ENCODE data around the gene HPSE2.

HPSE2 gene

DNA sequence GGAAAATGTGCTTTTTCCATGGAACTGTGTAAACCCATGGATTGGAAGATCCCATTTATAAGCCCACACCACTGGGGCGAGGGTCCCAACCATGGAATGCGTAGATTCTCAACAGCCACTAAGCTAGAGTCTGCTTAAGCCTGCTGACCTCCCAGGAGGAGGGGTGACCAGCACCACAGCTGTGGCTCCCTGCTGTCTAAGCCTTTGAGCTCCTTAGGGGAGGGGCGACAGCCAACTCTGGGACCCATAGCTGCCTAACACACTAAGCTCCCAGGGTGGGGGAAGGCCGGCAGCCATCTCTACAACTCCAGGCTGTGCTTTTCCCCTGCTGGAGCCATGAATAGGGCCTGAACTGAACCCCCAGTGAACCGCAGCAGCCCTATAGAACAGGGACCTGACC is 539.1 kb downstream of the HPSE2 start:
- no peak for DNase-seq (ENCODE audit: low read depth in 3 of 3, low spot score in 1 of 3)

DNA sequence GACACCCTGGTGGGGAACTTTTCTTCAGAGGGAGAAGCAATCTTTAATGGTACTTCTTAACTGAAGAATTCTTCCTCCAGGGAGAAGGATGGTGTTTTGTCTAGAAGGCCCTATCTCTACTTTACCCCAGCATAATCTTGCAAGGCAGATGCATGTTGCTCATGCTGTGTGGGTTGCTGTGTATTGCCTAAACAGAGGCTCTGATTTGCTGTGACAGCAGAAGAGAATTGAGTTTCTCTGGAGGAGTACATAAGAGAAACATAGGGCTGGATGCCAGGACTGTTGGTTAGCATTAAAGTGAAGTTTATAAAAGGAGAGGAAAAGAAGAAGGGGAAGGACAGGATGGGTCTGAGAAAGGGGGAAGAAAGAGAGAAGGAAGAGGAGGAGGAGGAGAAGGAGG is 540.8 kb downstream of the HPSE2 start:
- DNase-seq (ENCODE audit: low read depth in 3 of 3, low spot score in 1 of 3), result no peak

GRCh38 chr10:98694014-98694413 is 541.6 kb downstream of the HPSE2 start:
- DNase-seq (ENCODE audit: low read depth in 3 of 3, low spot score in 1 of 3), result no peak

DNA sequence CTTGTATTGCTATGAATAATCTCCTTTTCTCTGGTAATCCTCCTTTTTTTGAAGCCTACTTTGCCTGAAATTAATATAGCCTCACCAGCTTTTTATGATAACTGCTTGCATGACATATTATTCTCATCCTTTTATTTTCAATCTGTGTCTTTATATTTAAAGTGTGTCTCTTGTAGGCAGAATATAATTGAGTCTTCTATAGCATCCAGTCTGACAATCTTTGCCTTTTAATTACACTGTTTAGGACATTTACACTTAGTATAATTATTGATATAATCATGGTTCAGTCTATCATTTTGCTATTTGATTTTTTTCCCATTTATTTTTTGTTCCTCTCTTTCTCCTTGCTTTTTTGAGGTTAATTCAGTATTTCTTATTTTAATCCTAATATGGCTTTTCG is 548.0 kb downstream of the HPSE2 start:
- DNase-seq (ENCODE audit: low read depth in 3 of 3, low spot score in 1 of 3), result no peak

DNA sequence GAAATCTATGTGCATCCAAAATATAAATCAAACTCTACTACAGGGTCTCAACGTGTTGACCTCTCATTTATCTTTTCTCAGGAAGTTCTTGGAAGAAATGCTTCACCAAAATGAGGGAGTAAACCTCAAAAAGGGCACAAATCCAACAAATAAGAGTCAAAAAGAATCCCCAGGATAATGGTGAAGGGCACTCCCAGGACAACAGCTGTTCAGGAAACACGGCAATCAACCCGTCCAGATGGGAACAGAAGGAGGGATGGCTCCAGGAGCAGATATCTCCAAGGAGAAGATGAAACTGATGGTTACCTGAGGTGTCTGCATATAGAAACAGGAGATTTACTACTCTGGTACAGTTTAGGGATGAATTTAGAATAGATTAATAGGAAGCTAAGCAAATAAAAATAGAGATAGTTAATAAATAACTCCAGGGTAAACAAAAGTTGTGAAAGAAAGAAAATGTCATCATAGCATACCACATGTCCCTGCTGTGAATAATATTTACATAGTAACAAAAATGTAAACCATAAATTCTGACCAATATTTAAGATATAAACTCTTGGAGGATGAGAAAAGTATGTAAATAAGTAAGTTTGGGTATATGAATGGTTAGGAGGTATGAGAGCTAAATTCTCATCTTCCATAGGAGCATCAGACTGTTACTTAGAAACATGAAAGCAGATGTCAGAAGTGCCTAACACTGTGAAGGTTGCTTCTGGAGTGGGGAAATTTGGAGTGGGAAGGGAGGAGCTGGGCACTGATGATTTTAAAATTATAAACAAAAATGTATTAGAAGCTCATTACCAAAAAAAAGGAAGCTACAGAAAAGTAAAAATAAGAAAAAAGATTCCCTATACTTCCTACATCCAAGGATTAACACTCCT is 551.4 kb downstream of the HPSE2 start:
- DNase-seq (ENCODE audit: low read depth in 3 of 3, low spot score in 1 of 3), result no peak

GRCh38 chr10:98676895-98677294 is 558.8 kb downstream of the HPSE2 start:
- no peak for DNase-seq (ENCODE audit: low read depth in 3 of 3, low spot score in 1 of 3)

GRCh38 chr10:98675902-98676301 is 559.8 kb downstream of the HPSE2 start:
- DNase-seq (ENCODE audit: low read depth in 3 of 3, low spot score in 1 of 3), result no peak

DNA sequence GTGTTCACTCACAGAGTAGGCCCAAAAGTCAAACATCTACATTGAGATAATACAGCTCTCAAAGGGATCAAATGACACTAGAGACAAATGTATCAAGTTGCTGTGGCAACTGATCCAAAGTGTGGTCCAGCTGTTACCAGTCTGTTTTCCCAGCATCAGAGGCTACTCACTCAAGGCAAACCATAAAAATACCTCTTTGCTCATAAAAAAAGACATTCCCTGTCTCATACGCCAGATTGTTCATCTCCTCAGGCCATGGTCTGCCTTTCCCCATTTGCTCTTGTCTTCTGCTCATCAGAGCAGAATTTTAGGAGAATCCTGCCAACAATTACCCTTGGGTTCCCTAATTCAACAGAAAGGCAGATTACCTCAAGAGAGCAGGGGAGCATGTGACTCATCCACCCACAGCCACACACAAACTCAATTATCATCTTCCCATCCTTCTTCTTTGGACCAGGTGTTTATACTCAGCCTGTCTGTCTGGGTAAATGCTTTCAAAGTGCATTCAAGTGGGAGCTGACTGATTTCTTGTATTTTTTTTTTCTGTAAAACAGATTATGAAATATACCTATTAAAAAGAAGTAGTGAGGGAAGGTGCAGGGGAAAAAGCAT is 562.4 kb downstream of the HPSE2 start:
- no peak for DNase-seq (ENCODE audit: low read depth in 3 of 3, low spot score in 1 of 3)

- DNase-seq (ENCODE audit: low read depth in 3 of 3, low spot score in 1 of 3), result no peak
Observed at GRCh38 chr10:98667081-98667480, 568.6 kb downstream of the HPSE2 start.

DNA sequence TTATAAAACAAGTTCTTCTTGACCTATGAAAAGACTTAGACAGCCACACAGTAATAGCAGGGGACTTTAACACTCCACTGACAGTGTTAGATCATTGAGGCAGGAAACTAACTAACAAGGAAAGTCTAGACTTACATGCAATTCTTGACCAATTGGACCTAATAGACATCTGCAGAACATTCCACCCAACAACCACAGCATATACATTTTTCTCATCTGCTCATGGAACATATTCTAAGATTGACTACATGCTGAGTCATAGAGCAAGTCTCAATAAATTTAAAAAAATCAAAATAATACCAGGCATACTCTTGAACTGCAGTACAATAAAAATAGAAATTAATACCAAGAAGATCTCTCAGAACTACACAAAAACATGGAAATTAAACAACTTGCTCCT is 569.4 kb downstream of the HPSE2 start:
- DNase-seq (ENCODE audit: low read depth in 3 of 3, low spot score in 1 of 3), result no peak

GRCh38 chr10:98664329-98665042 is 571.2 kb downstream of the HPSE2 start:
- peak in 1 of 3 donors; percentile 2 for DNase-seq (ENCODE audit: low read depth in 3 of 3, low spot score in 1 of 3)

DNA sequence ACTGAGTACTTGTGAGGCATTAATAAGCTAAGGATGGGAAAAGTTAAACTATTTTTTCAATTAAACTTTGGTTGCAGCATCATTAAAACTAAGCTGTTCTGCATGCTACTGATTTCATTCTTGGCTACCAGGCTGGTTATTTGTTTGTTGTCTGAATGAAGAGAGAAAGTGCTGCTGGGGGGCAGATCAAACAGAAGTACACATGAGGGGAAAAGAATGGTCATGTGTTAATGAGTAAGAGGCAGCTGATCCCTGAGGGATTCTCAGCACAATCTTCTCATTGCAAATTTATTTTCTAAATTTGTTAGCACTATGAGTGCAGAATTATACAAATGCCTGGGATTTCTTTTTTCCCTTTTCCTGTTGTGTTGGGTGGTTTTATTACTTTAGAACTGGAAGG is 575.7 kb downstream of the HPSE2 start:
- no peak for DNase-seq (ENCODE audit: low read depth in 3 of 3, low spot score in 1 of 3)

DNA sequence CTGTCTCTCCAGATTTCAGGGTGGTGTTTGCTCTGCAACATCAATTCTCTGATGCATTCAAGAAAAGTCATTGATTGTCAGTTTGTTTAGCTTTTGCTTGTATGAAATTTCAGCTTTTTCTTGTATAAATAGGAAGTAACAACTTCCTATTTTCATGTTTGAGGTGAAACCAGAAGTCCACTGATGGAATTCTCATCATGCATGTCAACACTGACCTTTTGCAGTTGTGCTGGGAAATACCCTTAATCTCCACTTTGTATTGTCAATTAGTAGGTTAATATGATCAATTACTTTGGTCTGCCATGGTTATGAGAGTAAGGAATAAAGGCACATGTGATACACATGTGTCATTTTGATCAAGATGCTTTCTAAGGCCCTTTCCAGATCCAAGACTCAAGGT is 580.2 kb downstream of the HPSE2 start:
- no peak for DNase-seq (ENCODE audit: low read depth in 3 of 3, low spot score in 1 of 3)

- DNase-seq (ENCODE audit: low read depth in 3 of 3, low spot score in 1 of 3), result no peak
Observed at GRCh38 chr10:98649170-98649569, 586.5 kb downstream of the HPSE2 start.

- DNase-seq (ENCODE audit: low read depth in 3 of 3, low spot score in 1 of 3), result no peak
Observed at GRCh38 chr10:98646998-98647917, 588.4 kb downstream of the HPSE2 start.

GRCh38 chr10:98644466-98644865 is 591.2 kb downstream of the HPSE2 start:
- no peak for DNase-seq (ENCODE audit: low read depth in 3 of 3, low spot score in 1 of 3)

DNA sequence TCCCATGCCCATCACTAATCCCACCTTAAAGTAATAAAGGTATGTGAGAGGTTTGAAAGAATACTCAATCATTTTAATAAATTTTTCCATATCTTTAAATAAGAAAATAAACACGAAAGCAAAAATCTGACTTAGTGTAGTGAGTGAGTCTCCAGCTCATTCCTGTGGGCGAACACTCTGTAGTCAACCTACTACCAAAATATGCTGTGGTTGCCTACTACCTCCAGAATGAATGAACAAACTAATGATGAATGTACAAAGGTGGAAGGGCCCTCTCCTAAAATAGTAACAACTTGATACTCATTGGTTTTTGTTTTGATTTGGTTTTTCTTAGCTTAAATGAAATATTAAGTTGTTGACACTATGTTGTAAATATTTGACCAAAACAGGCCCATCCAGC is 593.4 kb downstream of the HPSE2 start:
- DNase-seq (ENCODE audit: low read depth in 3 of 3, low spot score in 1 of 3), result no peak

- DNase-seq (ENCODE audit: low read depth in 3 of 3, low spot score in 1 of 3), result no peak
Observed at GRCh38 chr10:98638920-98639319, 596.7 kb downstream of the HPSE2 start.

DNA sequence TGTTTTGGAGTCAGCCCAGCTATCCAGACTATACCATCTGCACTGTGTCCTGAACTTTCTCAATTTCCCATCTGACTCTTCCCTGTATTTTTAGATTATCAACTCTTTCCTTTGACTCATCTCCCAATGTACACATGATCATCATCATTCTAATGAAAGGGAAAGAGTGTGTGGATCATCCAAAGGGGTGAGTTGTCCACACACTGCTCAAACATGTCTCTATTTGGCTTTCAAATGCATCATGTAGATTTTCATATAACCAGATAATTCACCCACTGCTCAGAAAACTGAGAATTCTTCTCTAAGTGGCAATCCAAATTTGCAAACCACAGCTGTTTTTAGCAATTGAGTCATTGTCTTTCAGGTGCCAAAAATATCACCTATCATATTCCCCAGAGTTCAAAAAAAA is 598.7 kb downstream of the HPSE2 start:
- DNase-seq (ENCODE audit: low read depth in 3 of 3, low spot score in 1 of 3), result no peak

- DNase-seq (ENCODE audit: low read depth in 3 of 3, low spot score in 1 of 3), result no peak
Observed at GRCh38 chr10:98632456-98633150, 603.0 kb downstream of the HPSE2 start.
